Chondrocyte (in vitro differentiated cells): ENCODE data around the gene RASD1. TPM values are rescaled to one million over a fixed set of nuclear protein-coding genes. Genes with fewer than 3 reads are reported as not detected.

Experiments used
- DNase-seq: peaks from one replicate; pipeline ENCODE4 v3.0.0; 2021; ENCODE audit warnings: mixed read lengths, low spot score
- H3K27ac Mint-ChIP-seq: one replicate; pipeline ENCODE4 v1.8.0; 2021; ENCODE audit warnings: mild to moderate bottlenecking, moderate library complexity, mixed read lengths; ENCODE audit not compliant: unreplicated experiment
- H3K27me3 Mint-ChIP-seq: 2 replicates; pipeline ENCODE4 v1.8.0; 2021; ENCODE audit warnings: low read depth, mixed read lengths
- H3K36me3 Mint-ChIP-seq: 2 replicates; pipeline ENCODE4 v1.8.0; 2021; ENCODE audit warnings: low read depth, mixed read lengths
- H3K4me1 Mint-ChIP-seq: 2 replicates; pipeline ENCODE4 v1.8.0; 2021; ENCODE audit warnings: low read depth, mild to moderate bottlenecking, mixed read lengths
- H3K4me3 Mint-ChIP-seq: one replicate; pipeline ENCODE4 v1.8.0; 2021; ENCODE audit warnings: mild to moderate bottlenecking, moderate library complexity, mixed read lengths; ENCODE audit not compliant: unreplicated experiment
- H3K9me3 Mint-ChIP-seq: 2 replicates; pipeline ENCODE4 v1.8.0; 2021; ENCODE audit warnings: low read depth, mixed read lengths
- total RNA-seq: library from RNA; stranded (reverse); gene quantifications from 3 replicates; pipeline ENCODE4 v1.2.1, GENCODE V29; 2021
- TF ChIP-seq, protein P1 (sequence below): fragments of 200-600 bp; sonication (generic); IDR thresholded peaks from 2 replicates; pipeline ENCODE4 v1.5.0; 2021; ENCODE audit warnings: antibody characterized with exemption, mild to moderate bottlenecking, moderate library complexity

The RASD1 gene
- total RNA-seq, 1 donor from 2014 or later: 0.42 TPM

DNA sequence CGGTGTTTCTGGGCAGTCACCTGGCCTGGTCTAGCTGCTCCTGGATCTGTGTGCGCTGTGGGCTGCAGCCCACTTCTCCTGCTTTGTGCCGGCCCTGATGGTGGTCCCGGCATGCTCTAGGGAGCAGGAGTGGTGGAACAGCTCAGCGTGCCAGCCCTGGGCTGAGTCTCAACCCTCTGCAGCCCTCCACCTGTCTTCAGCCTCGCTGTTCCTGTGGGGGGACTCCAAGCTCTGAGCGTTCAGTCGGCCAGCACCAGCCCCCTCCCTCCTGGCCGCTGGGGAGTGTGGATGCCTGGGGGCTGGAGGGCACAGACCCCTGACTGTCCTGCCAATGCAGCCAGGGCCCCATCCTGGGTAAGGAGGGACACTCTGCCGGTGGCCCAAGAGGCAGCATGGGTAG lies 23.7 kb upstream of the RASD1 start:
- no peak overlapping the region for H3K4me3 Mint-ChIP-seq
- H3K27ac Mint-ChIP-seq: no peak overlapping the region
- no peaks in the 10 kb centered on the region for H3K36me3 Mint-ChIP-seq
- TF ChIP-seq, protein P1, sequence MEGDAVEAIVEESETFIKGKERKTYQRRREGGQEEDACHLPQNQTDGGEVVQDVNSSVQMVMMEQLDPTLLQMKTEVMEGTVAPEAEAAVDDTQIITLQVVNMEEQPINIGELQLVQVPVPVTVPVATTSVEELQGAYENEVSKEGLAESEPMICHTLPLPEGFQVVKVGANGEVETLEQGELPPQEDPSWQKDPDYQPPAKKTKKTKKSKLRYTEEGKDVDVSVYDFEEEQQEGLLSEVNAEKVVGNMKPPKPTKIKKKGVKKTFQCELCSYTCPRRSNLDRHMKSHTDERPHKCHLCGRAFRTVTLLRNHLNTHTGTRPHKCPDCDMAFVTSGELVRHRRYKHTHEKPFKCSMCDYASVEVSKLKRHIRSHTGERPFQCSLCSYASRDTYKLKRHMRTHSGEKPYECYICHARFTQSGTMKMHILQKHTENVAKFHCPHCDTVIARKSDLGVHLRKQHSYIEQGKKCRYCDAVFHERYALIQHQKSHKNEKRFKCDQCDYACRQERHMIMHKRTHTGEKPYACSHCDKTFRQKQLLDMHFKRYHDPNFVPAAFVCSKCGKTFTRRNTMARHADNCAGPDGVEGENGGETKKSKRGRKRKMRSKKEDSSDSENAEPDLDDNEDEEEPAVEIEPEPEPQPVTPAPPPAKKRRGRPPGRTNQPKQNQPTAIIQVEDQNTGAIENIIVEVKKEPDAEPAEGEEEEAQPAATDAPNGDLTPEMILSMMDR: no peak
- peaks cover 14% of the 10 kb centered on the region for H3K4me1 Mint-ChIP-seq
- no peaks in the 10 kb centered on the region for H3K27me3 Mint-ChIP-seq
- no peak for DNase-seq
- no peaks in the 10 kb centered on the region for H3K9me3 Mint-ChIP-seq

DNA sequence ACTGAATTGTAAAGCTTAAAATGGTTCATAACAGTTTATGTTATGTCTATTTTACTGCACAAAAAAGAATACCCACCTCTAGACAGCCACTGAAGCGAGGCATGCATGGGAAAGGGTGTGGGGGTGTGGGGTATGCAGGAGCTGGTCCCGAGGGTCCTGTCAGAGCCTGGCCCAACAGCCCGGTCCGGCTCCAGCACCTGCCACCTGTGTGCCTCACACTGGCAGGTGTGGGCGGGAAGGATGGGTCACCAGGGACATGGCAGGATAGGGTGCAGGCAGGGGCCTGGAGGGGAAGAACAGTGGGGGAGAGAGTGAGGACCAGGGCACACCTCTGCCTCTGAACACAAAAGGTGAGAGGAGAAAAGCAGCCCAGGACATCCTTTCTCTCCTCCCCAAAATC lies 22.8 kb upstream of the RASD1 start:
- H3K9me3 Mint-ChIP-seq: no peaks in the 10 kb centered on the region
- peaks cover 13% of the 10 kb centered on the region for H3K4me1 Mint-ChIP-seq
- no peaks in the 10 kb centered on the region for H3K36me3 Mint-ChIP-seq
- TF ChIP-seq, protein P1: no peak
- H3K27ac Mint-ChIP-seq: no peak overlapping the region
- DNase-seq: no peak
- no peak overlapping the region for H3K4me3 Mint-ChIP-seq
- H3K27me3 Mint-ChIP-seq: no peaks in the 10 kb centered on the region

DNA sequence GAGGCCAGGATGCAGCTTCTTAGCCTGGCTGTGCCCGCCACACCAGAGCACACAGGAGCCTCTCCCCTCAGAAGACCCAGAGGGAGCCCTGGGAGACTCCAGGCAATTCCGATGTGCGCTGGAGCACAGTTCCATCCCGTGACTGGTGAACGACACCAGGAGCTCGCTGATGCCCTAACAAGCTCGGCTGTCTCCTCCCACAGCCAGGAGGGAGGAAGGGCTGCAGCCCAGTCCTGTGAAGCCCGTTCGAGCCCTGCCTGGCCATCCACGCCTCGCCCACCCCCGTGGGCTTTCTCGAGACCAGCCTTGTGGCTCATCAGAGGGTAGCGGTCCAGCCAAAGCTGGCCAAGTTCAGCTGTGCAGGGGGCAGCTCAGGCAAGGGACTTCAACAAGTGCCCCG lies 21.8 kb upstream of the RASD1 start:
- DNase-seq: no peak
- Mint-ChIP-seq H3K27ac (no peak overlapping the region), H3K36me3 (no peaks in the 10 kb centered on the region), H3K4me3 (no peak overlapping the region), H3K9me3 (no peaks in the 10 kb centered on the region), H3K4me1 (peaks cover 5% of the 10 kb centered on the region), H3K27me3 (no peaks in the 10 kb centered on the region)
- TF ChIP-seq, protein P1: no peak

DNA sequence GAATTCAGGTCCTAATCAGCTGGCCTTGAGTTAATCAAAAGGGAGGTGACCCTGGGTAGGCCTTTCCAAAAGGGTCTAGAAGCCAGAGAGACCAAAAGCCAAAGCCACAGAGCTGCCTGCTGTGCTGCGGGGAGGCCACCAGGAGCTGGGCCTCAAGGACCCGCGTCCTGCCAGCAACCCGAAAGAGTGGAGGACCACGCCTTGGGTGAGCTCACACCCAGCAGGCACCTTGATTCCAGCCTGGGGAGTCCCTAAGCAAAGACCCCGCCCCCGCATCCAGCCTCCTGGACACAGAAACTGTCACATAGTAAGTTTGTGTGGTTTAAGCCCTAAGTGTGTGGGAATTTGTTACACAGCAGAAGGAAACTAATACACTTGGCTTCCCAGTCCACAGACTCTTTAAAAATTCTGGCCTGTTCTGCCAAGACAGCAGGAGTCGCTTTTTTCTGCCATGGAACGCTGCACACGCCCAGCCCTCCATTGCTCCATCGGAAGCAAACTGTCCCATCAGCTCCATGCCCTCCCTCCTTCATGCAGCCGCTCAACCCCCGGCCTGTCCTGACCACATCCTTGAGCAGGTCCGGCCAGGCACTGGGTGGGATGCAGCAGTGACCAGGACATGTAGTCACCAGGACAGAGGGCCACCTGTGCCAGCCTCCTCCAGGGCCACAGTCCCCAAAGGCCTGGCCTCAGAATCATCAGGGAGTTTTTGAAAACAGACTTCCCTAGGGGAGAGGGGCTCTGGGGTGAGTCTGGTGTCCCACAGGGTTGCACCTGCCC lies 20.9 kb upstream of the RASD1 start:
- Mint-ChIP-seq H3K4me3 (no peak overlapping the region), H3K4me1 (peaks cover 5% of the 10 kb centered on the region), H3K36me3 (no peaks in the 10 kb centered on the region), H3K27me3 (no peaks in the 10 kb centered on the region), H3K9me3 (no peaks in the 10 kb centered on the region), H3K27ac (no peak overlapping the region)
- DNase-seq: no peak
- TF ChIP-seq, protein P1: no peak

DNA sequence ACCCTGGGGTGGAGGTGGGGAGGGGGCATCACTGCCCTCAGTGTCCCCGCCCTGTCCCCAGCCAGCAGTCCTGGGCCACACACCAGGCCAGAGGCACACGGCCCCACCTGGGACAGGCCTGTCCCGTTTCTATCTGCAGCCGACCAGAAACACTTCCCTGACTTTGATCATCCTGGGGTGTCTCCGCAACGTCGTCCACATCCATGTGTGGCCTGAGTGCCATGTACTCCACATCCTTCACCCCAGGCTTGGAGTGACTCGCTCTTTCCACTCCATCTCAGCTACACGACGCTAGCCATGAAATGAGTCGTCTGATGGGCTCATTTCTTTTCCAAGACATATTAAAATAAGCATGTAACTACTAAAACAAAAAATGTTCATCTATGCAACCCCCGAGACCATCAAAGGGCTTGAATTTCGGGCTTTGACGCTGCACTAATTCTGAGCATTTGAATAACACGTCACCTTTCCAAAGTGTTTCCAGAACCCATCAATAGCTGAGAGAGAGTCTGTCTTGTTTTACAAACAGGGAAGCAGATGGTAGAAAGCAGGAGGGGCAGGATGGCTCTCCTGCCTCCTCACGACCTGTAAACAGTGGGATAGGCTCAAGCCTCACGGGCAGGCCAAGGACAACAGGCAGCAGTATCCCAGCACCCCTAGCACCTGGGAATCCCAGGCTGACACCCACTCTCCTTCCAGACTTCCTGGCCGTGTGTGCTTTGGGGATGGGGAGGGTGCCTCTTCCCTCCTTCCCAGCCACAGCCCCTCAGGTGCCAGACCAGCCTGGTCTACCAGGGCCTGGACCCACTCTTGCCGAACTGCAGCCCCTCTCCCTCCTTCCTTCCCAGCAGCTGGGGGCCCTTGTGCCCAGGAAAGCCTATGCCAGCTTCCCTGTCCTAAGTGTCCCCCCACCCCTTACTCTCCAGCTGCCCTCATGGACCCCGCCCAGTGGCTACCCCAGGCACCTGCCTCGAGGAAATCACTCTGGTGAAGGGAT lies 20.0 kb upstream of the RASD1 start:
- Mint-ChIP-seq H3K36me3 (no peaks in the 10 kb centered on the region), H3K27me3 (no peaks in the 10 kb centered on the region), H3K9me3 (no peaks in the 10 kb centered on the region), H3K4me1 (peaks cover 10% of the 10 kb centered on the region), H3K4me3 (no peak overlapping the region), H3K27ac (no peak overlapping the region)
- no peak for DNase-seq
- TF ChIP-seq, protein P1: no peak
